Astrocyte of the hippocampus (primary cell): Measurements from ENCODE around the gene DIRAS1.

Source experiments
- DNase-seq: peaks from one replicate; pipeline ENCODE4 v3.0.0; 2011; ENCODE audit warnings: low read depth, low spot score

Gene DIRAS1

DNA sequence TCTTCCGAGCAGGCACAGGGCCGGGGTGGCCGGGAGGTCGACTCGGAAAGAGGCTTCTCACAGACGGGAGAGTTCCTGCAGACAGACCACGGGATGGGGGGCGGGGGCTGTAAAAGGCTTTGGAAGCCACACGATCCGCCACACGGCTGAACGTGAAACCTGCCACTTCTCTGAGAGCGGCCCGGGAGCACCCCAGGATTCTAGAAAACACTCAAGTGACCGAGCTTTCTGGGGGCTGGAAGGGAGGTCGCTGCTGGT lies 34.2 kb upstream of the DIRAS1 start:
- no peak for DNase-seq

DNA sequence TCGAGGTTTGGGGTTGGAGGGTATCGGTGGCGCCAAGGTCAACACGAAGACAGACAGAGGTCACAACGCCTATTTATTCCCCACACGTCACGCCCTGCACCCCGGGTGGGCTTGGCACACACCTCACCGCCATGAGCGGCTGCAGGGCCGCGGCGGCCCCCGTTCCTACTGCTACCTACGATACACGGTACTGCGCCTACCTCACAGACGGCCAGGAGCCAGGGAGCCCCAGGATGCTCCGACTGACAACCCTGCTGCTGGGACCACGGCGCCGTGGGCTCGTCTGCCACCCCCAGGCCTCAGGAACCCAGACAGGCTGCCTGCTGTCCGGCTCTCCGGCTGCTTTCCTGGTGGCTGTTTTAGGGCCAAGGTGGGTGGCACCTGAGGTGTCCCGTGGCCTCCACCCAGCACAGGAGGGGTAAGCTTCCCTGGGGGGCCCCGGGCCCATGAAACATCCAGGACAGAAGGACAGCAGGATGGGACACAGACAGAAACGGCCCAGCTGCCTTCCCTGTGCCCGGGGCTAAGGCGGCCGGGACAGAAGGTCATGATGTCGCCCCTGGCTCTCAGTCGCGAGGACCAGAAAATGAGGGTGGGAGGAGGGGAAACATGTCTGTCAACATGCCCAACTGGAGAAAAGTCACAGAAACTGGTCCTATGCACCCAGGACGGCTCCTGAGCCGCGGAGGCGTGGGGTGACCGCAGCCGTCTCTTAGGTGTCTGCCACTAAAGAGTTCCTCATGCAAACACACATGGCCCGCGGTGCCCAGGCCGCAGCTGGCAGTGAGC lies 33.7 kb upstream of the DIRAS1 start:
- DNase-seq, result no peak

DNA sequence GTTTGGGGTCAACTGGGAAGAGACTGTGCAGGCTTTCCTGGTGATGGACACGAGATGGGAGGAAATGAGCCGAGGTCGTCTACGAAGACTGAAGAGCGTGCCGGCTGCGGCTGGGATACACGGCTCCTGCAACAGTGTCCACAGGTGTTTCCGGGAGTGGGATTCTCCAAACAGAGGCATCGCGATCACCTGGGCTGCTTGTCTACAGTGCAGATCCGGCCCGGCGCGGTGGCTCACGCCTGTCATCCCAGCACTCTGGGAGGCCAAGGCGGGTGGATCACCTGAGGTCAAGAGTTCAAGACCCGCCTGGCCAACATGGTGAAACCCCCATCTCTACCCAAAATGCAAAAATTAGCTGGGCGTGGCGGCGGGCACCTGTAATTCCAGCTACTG lies 30.3 kb upstream of the DIRAS1 start:
- no peak for DNase-seq

GRCh38 chr19:2750808-2751437 lies 29.8 kb upstream of the DIRAS1 start:
- no peak for DNase-seq

DNA sequence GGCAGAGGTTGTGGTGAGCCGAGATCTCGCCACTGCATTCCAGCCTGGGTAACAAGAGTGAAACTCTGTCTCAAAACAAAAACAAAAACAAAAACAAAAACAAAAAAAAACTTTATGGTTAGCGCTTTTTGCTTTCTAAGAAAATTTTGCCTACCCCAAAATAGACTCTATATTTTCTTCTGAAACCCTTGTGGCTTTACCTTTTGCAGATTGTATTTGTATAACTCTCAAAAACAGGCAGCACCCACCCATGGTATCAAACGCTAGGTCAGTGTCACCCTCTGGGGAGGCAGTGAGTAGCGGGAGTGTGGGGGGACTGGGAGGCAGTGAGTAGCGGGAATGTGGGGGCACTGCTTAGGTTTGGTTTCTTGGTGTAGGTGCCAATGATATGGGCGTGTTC lies 26.2 kb upstream of the DIRAS1 start:
- no peak for DNase-seq

- no peak for DNase-seq
These were observed 22.9 kb upstream of the DIRAS1 start for GRCh38 chr19:2744113-2744512.

DNA sequence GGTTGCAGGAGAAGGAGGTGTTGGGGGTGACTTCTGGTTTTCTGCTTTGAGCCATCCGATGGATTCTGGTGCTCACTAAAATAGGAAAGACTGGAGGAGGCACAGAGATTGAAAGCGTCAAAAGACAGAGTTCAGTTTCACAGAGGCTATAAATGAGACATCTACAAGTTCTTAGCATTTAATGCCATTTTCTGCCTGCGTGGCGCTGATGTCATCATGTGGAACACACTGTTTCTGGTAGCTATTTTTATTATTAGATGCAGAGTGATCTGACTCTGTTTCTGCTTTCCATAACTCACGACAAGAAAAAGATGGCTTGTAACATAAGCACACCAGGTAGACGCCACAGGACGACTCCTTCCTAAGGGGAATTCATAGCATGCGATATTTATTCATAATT lies 21.9 kb upstream of the DIRAS1 start:
- no peak for DNase-seq

DNA sequence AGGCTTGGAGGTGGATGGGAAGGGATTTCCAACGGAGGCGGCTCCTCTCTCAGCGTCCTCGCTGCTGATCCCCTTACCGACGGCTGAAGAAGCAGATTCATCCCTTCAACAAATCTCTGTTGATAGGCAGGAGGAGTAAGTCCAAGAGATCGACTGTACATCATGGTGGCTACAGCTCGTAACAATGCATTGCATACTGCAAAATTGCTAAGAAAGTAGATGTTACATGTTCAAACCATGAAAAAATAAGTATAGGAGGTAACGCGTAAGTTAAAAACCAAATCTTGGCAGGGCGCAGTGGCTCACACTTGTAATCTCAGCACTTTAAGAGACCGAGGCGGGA lies 19.1 kb upstream of the DIRAS1 start:
- no peak for DNase-seq

- DNase-seq, result peak; percentile 99
These were observed 18.6 kb upstream of the DIRAS1 start, which contains the start of gene SLC39A3 for GRCh38 chr19:2739602-2740313. TSS of gene SLC39A3 (minus strand) at chr19:2740017. CDS start at chr19:2737257, 2,760 bp downstream.

DNA sequence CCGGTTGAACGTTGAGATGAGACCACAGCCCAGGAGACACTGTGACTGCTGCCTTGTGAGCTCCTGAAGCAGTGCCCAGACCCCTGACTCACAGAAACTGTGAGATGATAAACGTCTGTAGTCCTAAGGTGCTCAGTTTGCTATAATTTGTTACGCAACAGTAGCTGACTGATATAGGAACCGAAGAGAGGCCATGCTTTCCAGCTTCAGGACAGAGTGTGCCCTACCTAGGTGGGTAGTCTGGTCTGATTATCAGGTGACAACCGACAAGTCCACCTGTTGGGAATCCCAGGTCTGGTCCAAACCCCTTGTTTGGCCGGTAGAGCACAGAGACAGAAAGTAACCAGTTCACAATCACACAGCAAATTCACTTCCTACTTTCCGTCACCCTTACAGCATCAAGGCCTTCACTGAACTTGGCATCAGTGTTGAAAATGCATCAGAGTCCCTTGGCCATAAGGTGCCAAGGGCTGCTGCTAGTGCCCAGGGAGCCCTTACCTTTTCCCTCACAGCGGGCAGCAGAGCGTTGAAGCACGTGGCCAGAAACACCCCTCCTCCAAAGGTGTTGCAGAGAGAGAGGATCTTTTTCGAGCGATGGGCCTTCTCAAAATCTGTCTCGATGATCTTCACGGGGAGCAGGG lies 15.5 kb upstream of the DIRAS1 start:
- DNase-seq, result no peak

- no peak for DNase-seq
These were observed 14.2 kb upstream of the DIRAS1 start for GRCh38 chr19:2735374-2735773.

GRCh38 chr19:2734589-2735288 lies 13.6 kb upstream of the DIRAS1 start:
- DNase-seq, result no peak

DNA sequence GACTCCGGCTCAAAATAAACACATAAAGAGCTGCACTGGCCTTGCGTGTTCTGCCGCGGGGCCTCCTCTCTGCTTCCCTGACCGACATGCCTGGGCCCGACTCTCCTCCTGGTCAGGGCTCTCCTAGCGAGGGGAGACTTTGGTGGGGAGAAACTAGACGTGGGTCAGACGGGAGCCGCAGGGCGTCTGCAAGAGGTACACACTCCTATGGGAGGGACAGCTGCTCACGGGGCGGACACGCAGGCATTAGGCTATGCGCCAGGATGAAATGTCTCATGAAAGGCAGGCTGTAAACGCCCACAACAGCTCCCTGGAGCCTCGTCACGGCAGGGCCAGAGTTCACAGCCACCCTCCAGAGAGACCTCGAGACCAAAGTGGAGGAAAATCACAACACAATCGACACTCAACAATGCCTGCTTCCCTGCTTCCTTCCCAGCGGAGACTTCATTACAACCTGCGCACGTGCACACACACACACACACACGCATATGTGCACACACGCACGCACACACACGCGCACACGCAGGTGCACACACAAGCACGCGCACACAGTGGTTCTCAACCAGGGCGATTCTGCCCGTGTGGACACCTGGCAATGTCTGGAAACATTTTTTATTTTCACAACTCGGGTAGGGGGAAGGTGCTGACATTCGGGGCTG lies 12.9 kb upstream of the DIRAS1 start:
- no peak for DNase-seq

DNA sequence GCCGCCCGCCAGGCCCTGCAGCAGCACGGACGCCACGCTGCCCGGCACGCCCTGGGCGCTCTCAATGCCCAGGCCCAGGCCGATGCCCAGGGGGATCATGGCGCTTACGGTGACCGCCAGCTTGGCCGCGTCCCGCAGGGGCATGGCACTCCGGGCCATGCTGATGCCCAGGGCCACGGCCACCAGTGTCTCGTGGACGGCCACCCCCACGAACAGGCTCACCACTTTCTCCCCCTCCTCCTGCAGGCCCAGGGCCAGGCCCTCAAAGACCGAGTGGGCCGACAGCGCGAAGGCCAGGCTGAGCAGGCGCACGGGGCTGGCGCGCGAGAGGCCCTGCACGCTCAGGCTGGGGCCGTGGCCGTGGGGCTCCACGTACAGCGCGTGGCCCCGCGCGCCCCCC lies 11.7 kb upstream of the DIRAS1 start:
- no peak for DNase-seq

DNA sequence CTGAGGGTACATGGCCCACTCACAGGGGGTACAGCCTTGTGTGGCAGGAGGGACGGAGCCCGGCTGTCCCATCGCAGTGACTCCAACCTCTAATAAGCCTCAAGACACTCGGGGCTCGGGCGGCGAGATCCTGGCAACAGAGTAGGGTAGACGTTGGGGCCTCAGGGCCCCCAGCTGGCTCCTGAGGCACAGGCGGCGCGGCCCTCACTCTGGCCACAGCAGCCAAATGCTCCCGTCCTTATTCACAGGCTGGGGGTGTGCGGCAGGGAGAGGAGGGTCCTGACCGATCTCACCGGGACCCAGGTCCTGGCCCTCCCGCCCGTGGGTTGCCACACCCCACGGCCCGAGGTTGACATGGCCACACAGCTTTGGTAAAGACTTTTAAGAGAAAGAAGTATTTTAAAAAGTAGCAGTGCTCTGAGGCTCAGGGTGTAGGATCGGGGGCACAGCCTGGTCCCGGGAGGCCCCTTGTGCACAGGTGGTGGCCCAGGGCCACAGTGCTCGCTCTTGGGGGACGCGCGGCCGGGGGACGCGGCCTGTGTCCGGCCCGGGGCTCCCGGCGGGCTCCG lies 11.1 kb upstream of the DIRAS1 start:
- DNase-seq, result no peak

DNA sequence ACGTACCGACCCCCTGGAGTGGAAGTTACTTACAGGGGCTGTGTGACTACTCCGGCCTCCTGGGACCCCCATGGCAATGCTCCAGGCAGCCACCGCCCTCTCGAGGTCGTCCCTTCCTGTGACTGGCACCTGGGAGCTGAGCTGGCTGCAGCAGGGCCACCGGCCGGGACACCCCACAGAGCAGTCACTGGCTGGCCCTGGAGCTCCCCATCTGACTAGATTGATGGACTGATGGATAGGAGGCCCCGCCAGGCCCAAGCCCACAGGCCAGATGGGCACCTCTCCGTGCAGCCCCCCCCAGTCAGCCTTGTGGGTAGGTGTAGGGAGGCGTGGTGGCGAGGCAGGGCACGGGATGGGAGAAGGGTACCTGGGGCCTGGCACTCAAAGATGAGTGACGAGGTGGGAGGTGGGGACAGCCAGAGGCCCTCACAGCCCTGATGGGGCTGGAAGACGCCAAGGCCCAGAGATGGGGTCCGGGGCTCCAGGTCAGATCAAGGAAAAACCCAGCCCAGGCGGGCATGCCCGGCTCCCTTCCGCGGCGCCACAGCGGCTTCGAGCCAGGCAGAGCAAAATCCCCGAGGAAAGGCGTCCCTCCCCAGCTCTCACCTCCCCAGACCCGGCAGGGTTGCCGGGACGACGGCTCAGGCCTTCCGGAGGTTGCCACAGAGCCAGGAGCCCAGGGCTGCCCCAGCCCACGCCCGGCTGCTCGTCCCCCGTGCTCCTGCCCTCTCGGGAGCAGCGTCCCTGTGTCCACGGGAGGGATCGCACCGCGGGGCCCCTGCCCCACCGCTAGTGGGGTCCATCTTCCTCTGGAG lies 10.2 kb upstream of the DIRAS1 start:
- DNase-seq, result no peak

- no peak for DNase-seq
These were observed 9.0 kb upstream of the DIRAS1 start for GRCh38 chr19:2729943-2730818.

DNA sequence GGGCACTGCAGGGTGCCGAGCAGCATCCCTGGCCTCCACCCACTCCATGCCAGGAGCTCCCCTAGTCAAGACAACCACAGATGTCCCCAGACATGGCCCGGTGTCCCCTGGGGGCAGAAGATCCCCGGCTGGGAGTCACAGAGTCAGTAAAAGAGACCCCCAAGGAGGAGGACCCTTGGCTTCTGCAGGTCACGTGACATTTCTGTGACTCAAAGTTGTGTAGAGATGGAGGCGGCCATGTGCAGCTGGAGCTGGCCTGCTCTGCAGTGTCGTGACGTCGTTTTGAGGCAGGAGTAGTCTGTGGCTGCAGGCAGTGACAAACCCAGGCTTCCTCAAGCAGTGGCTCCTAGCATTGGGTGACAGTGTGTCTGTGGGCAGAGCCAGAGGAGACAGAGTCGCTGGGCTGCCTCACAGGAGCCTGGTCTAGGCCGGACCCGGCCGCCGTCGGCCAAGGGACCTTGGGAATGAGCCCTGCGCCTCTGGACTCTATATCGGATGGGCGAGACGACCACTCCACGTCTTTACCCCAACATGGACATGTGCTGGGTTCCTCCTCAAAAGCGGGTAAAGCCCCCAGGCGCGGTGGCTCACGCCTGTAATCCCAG lies 7.7 kb upstream of the DIRAS1 start:
- no peak for DNase-seq

- no peak for DNase-seq
These were observed 6.4 kb upstream of the DIRAS1 start for GRCh38 chr19:2727640-2727944.
